ENCODE results near the gene CIART.
"Not testable (repeated sequence)": the region's sequence is repeated elsewhere in the genome, so short reads cannot be mapped to it uniquely, and the experiment has no call there.

Gene CIART

DNA sequence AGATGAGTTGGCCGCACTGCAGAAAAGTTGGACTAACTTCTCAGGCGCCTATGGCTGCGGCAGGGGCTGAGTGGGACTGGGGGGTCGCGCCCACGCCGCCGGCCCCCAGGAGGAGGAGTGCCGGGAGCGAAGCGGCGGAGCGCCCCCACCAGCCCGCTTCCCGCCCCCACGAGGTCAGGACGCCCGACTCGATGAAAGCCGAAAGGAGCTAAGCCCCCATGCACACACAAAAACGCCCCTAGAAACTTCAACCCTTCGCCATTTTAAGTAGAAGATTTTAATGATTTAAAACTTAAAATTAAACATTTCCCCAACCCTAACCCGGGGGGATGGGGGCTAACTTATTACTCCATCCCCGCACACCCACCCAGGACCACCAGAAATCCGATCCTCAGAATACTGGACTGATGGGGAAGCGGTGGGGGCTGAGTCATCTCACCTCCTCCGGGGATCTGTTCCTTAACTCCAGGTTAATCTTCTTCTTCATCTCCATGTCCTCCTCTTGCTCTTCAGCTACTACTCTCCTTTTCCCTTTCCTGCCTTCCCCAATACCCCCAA is 47.0 kb upstream of the CIART start:
- TF ChIP-seq, protein P1, sequence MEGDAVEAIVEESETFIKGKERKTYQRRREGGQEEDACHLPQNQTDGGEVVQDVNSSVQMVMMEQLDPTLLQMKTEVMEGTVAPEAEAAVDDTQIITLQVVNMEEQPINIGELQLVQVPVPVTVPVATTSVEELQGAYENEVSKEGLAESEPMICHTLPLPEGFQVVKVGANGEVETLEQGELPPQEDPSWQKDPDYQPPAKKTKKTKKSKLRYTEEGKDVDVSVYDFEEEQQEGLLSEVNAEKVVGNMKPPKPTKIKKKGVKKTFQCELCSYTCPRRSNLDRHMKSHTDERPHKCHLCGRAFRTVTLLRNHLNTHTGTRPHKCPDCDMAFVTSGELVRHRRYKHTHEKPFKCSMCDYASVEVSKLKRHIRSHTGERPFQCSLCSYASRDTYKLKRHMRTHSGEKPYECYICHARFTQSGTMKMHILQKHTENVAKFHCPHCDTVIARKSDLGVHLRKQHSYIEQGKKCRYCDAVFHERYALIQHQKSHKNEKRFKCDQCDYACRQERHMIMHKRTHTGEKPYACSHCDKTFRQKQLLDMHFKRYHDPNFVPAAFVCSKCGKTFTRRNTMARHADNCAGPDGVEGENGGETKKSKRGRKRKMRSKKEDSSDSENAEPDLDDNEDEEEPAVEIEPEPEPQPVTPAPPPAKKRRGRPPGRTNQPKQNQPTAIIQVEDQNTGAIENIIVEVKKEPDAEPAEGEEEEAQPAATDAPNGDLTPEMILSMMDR (IDR thresholded peaks at IDR 0.05), result no peak
- H3K36me3 ChIP-seq, result no peaks in the 10 kb centered on the region
- H3K27ac ChIP-seq, result peak overlapping the region; percentile 93
- H3K27me3 ChIP-seq, result no peaks in the 10 kb centered on the region
- H3K4me3 ChIP-seq (ENCODE audit: low read depth in 1 of 2, low read length in 1 of 2), result peak overlapping the region; percentile 90 to 98
- no peaks in the 10 kb centered on the region for H3K9me3 ChIP-seq
- peaks cover 25 to 30% of the 10 kb centered on the region in 2 experiments for H3K4me1 ChIP-seq (ENCODE audit: control insufficient read depth in 1 of 2, insufficient read depth in 1 of 2, low read depth in 1 of 2, low read length in 1 of 2)

DNA sequence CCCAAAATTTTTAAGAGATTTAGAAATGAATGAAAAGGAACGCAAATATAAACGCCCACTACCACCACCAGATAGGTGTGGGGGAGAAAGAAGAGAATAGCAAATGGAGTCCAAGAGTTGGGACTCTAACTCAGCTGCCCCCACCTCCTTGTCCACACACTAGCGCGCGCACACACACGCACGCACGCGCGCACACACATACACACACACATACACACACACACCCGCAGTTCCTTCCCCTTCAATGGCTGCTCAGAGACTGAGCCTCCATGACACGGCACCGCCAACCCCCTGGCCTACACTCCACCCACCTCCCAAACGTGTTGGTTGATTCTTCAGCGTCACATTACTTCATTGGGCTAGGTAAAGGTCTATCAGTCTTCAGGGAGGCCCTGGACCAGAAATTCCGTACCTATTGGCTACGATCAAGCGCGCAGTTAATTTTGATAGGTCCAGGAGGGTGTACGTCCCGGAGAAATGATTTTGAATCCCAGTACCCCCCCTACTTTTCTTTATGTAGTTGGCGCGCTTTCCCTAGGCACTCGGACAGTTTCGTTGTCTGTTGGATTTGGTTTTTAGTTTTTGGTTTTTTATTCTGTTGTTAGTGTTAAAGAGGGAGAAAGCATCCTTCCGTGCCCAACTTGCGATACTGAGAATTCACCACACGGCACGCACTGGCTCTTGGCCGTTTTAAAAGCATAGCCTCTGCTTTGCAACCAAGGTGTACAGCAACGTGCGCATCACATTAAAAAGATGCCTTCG is 46.3 kb upstream of the CIART start, which contains the start of gene ANP32E:
Gene ANP32E, minus strand, starts transcription at position 261 of the 762 bp plus-strand sequence. CDS start 326 bp downstream, outside the sequence.
- Histone ChIP-seq H3K4me1 (ENCODE audit: control insufficient read depth in 1 of 2, insufficient read depth in 1 of 2, low read depth in 1 of 2, low read length in 1 of 2) (peaks cover 25 to 30% of the 10 kb centered on the region in 2 experiments), H3K27me3 (no peaks in the 10 kb centered on the region), H3K4me3 (ENCODE audit: low read depth in 1 of 2, low read length in 1 of 2) (peak within 1 kb of the TSS; percentile 90 to 98), H3K27ac (peak within 1 kb of the TSS; percentile 93), H3K9me3 (no peaks in the 10 kb centered on the region), H3K36me3 (no peaks in the 10 kb centered on the region)
- TF ChIP-seq, protein P1 (IDR thresholded peaks at IDR 0.05), result peak; percentile 50

DNA sequence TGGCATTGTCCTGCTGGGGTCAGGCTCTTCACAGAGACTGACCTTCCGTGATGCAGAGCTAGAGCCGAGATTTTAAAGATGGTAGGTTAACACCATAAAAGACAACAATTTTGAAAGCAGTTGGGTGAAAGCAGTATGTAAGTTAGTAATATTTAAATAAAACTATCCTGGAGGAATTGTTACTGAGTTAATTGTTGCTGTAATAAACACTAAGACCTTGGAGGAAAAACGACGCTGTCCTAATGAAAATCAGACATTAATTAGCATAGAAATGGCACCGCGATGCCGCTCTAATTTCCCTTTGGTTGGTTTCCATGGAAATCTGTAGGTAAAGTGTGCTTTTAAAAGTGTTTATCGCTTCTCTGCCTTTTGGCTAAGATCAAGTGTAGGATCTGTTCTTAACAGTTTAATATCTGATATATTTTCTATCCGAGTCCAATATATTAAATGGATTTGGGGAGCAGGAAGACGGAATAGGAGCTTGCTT is 45.7 kb upstream of the CIART start:
- H3K4me1 ChIP-seq (ENCODE audit: control insufficient read depth in 1 of 2, insufficient read depth in 1 of 2, low read depth in 1 of 2, low read length in 1 of 2), result peaks cover 25 to 30% of the 10 kb centered on the region in 2 experiments
- no peaks in the 10 kb centered on the region for H3K27me3 ChIP-seq
- no peaks in the 10 kb centered on the region for H3K36me3 ChIP-seq
- peak overlapping the region; percentile 90 to 98 for H3K4me3 ChIP-seq (ENCODE audit: low read depth in 1 of 2, low read length in 1 of 2)
- no peaks in the 10 kb centered on the region for H3K9me3 ChIP-seq
- peak overlapping the region; percentile 93 for H3K27ac ChIP-seq
- TF ChIP-seq, protein P1 (IDR thresholded peaks at IDR 0.05), result no peak

DNA sequence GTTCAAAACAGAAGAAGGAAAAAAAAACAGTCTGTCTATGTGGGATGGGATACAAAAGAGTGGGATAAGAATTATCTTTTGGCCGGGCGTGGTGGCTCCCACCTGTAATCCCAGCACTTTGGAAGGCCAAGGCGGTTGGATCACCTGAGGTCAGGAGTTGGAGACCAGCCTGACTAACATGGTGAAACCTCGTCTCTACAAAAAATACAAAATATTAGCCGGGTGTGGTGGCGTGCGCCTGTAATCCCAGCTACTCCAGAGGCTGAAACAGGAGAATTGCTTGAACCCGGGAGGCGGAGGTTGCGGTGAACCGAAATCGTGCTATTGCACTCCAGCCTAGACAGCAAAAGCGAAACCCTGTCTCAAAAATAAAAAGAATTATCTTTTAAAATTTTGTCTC is 45.2 kb upstream of the CIART start:
- not testable (repeated sequence) for H3K36me3 ChIP-seq; H3K4me3 ChIP-seq (ENCODE audit: low read depth in 1 of 2, low read length in 1 of 2); H3K9me3 ChIP-seq; H3K27ac ChIP-seq; H3K27me3 ChIP-seq
- H3K4me1 ChIP-seq (ENCODE audit: control insufficient read depth in 1 of 2, insufficient read depth in 1 of 2, low read depth in 1 of 2, low read length in 1 of 2), result peaks cover 25 to 30% of the 10 kb centered on the region in 2 experiments

DNA sequence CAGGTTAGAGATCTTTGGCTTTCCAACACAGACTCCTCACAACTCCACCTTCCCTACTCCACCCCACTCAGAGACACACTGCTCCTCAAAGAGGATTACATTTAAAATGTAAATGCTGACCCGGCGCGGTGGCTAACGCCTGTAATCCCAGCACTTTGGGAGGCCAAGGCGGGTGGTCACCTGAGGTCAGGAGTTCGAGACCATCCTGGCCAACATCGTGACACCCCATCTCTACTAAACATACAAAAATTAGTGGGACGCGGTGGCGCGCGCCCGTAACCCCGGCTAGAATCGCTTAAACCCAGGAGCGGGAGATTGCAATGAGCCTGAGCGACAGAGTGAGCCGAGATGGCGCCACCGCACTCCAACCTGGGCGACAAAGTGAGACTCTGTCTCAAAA is 44.6 kb upstream of the CIART start:
- no peaks in the 10 kb centered on the region for H3K9me3 ChIP-seq
- TF ChIP-seq, protein P1 (IDR thresholded peaks at IDR 0.05), result no peak
- no peaks in the 10 kb centered on the region for H3K27me3 ChIP-seq
- no peak overlapping the region for H3K27ac ChIP-seq
- H3K4me3 ChIP-seq (ENCODE audit: low read depth in 1 of 2, low read length in 1 of 2), result no peak overlapping the region
- H3K36me3 ChIP-seq, result no peaks in the 10 kb centered on the region
- H3K4me1 ChIP-seq (ENCODE audit: control insufficient read depth in 1 of 2, insufficient read depth in 1 of 2, low read depth in 1 of 2, low read length in 1 of 2), result peaks cover 21 to 28% of the 10 kb centered on the region in 2 experiments

DNA sequence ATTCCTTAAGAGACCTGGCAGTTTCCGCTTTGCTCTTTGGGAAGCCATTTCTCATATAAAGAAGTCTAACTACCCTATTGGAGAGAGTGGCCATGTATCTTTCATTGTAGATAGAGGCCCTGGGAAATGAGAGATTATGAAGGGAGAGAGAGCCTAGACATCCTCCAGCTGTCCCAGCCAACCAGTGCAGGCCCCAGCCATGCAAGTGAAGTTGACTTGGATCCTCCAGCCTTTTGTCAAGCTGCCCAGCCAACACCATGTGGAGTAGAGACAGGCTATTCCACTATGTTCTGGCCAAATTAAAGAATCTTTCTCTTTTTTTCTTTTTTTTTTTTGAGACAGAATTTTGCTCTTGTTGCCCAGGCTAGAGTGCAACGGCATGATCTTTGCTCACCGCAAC is 39.4 kb upstream of the CIART start:
- H3K4me3 ChIP-seq (ENCODE audit: low read depth in 1 of 2, low read length in 1 of 2), result no peak overlapping the region
- no peaks in the 10 kb centered on the region for H3K9me3 ChIP-seq
- H3K36me3 ChIP-seq, result no peaks in the 10 kb centered on the region
- H3K4me1 ChIP-seq (ENCODE audit: control insufficient read depth in 1 of 2, insufficient read depth in 1 of 2, low read depth in 1 of 2, low read length in 1 of 2), result no peaks in the 10 kb centered on the region
- TF ChIP-seq, protein P1 (IDR thresholded peaks at IDR 0.05), result no peak
- H3K27ac ChIP-seq, result no peak overlapping the region
- H3K27me3 ChIP-seq, result no peaks in the 10 kb centered on the region
